Body of pancreas (tissue), 4 donors: ENCODE measurements around the gene CLEC11A.

Experiments
- POLR2A ChIP-seq, 3 donors: fragments of 450-650 bp; IDR thresholded peaks; one replicate each; pipeline ENCODE4 v1.6.1; 2016; ENCODE audit warnings: antibody characterized with exemption in 3 of 3, mild to moderate bottlenecking in 2 of 3
- TF ChIP-seq, protein P1 (sequence below), 7 experiments: fragments of 450-650 bp in 4 of 7; fragments of 200-600 bp in 3 of 7; sonication (generic) in 3 of 7; IDR thresholded peaks; one replicate each; pipeline ENCODE4 v1.5.1; 2016 to 2019; ENCODE audit warnings: antibody characterized with exemption in 7 of 7

GRCh38 chr19:50736338-50736737 lies 13.2 kb downstream of the CLEC11A start:
- TF ChIP-seq, protein P1, sequence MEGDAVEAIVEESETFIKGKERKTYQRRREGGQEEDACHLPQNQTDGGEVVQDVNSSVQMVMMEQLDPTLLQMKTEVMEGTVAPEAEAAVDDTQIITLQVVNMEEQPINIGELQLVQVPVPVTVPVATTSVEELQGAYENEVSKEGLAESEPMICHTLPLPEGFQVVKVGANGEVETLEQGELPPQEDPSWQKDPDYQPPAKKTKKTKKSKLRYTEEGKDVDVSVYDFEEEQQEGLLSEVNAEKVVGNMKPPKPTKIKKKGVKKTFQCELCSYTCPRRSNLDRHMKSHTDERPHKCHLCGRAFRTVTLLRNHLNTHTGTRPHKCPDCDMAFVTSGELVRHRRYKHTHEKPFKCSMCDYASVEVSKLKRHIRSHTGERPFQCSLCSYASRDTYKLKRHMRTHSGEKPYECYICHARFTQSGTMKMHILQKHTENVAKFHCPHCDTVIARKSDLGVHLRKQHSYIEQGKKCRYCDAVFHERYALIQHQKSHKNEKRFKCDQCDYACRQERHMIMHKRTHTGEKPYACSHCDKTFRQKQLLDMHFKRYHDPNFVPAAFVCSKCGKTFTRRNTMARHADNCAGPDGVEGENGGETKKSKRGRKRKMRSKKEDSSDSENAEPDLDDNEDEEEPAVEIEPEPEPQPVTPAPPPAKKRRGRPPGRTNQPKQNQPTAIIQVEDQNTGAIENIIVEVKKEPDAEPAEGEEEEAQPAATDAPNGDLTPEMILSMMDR (IDR thresholded peaks at IDR 0.05): no peak
- no peak for TF ChIP-seq POLR2A (IDR thresholded peaks at IDR 0.05)
